ENCODE data around the gene KCNN4.

Gene KCNN4

DNA sequence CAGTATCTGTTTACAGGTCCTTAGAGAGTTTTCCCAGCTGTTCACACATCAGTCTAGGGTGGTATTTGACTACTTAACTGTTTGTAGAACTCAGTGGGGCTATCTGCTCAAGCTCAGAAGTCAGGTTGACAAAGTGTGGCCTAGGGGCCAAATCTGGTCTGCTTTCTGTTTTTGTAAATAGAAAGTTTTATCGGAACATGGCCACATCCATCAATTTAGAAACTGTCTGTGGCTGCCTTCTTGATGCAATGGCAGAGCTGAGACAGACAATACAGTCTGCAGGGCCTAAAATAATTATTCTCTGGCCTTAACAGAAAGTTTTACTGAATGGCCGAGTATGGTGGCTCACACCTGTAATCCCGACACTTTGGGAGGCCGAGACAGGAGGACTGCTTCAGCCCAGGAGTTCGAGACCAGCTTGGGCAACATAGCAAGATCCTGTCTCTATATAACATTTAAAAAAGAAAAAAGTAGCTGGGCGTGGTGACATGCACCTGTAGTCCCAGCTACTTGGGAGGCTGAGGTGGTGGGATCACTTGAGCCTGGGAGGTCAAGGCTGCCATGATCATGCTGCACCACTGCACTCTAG is 28.4 kb downstream of the KCNN4 start:
- no peaks in the 10 kb centered on the region for H3K36me3 ChIP-seq (ENCODE audit: control insufficient read depth, insufficient read depth, low read length)
- H3K79me2 ChIP-seq: no peaks in the 10 kb centered on the region
- no peak overlapping the region for H3K9ac ChIP-seq
- H3K9me3 ChIP-seq (ENCODE audit: control insufficient read depth, low read length): no peaks in the 10 kb centered on the region
- H3K4me3 ChIP-seq (ENCODE audit: low read depth, low read length): no peak overlapping the region
- no peak overlapping the region for H3K4me2 ChIP-seq (ENCODE audit: low read length)
- no peaks in the 10 kb centered on the region for H3K27me3 ChIP-seq (ENCODE audit: control insufficient read depth, insufficient read depth, low read length)
- no peak overlapping the region for H2AFZ ChIP-seq
- no peak overlapping the region for H3K27ac ChIP-seq
- H3K4me1 ChIP-seq: no peaks in the 10 kb centered on the region
- TF ChIP-seq, protein P1, sequence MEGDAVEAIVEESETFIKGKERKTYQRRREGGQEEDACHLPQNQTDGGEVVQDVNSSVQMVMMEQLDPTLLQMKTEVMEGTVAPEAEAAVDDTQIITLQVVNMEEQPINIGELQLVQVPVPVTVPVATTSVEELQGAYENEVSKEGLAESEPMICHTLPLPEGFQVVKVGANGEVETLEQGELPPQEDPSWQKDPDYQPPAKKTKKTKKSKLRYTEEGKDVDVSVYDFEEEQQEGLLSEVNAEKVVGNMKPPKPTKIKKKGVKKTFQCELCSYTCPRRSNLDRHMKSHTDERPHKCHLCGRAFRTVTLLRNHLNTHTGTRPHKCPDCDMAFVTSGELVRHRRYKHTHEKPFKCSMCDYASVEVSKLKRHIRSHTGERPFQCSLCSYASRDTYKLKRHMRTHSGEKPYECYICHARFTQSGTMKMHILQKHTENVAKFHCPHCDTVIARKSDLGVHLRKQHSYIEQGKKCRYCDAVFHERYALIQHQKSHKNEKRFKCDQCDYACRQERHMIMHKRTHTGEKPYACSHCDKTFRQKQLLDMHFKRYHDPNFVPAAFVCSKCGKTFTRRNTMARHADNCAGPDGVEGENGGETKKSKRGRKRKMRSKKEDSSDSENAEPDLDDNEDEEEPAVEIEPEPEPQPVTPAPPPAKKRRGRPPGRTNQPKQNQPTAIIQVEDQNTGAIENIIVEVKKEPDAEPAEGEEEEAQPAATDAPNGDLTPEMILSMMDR (IDR thresholded peaks at IDR 0.05): no peak

DNA sequence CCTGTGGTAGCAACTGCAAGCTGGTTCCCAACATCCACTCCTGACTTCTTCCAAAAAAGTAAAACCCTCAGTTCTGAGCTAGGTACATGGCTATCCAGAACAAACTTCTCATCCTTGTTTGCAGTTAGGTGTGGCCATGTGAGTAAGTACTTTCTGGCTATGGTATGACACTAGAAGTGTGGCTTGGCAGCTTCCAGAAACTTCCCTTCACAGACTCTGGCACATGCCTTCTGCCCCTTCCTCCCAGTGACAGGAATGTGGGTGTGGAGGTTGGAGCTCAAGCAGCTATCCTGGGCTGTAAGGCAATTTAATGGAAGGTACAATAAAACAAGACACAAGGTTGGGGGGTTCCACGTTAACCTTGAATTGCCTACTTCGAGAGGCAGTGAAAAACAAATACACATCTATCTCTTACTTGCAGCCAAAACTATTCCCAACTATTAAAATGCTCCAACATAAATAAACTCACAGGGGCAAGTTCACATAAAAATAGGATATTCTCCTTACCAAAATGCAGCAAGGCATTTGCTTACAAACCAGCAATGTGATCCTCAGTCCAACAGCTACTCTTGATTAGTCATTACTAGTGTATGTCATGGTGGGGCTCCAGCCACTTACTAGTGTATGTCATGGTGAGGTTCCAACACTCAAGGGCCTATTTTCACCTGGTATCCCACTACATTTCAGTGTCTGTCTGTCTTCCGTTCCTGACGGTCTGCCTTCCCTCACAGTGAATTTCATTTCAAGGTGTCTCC is 29.1 kb downstream of the KCNN4 start:
- H3K4me3 ChIP-seq (ENCODE audit: low read depth, low read length): no peak overlapping the region
- no peaks in the 10 kb centered on the region for H3K36me3 ChIP-seq (ENCODE audit: control insufficient read depth, insufficient read depth, low read length)
- H3K9me3 ChIP-seq (ENCODE audit: control insufficient read depth, low read length): no peaks in the 10 kb centered on the region
- H3K9ac ChIP-seq: no peak overlapping the region
- H2AFZ ChIP-seq: no peak overlapping the region
- no peaks in the 10 kb centered on the region for H3K79me2 ChIP-seq
- no peak overlapping the region for H3K27ac ChIP-seq
- H3K27me3 ChIP-seq (ENCODE audit: control insufficient read depth, insufficient read depth, low read length): no peaks in the 10 kb centered on the region
- no peaks in the 10 kb centered on the region for H3K4me1 ChIP-seq
- no peak overlapping the region for H3K4me2 ChIP-seq (ENCODE audit: low read length)
- TF ChIP-seq, protein P1 (IDR thresholded peaks at IDR 0.05): no peak

DNA sequence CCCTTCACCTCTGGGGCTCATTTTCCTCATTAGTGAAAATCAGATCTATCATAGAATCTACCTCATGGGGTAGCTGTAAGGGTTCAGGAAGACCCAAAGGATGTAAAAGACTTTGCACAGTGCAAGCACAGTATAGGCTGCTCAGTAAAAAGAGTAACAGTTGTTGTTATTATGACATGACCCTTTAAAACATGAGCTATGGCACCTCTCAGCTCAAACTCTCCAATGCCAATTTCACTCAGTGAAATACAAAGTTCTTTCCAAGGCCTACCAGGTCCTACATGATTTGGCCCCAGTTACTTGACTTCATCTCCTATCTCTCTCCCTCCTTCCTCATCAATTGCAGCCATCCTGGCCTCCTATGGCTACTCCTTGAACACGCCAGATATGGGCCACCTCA is 30.9 kb downstream of the KCNN4 start:
- Histone ChIP-seq H3K4me3 (ENCODE audit: low read depth, low read length) (no peak overlapping the region), H3K9ac (no peak overlapping the region), H3K4me1 (no peaks in the 10 kb centered on the region), H3K27me3 (ENCODE audit: control insufficient read depth, insufficient read depth, low read length) (no peaks in the 10 kb centered on the region), H3K9me3 (ENCODE audit: control insufficient read depth, low read length) (no peaks in the 10 kb centered on the region), H3K27ac (no peak overlapping the region), H3K4me2 (ENCODE audit: low read length) (no peak overlapping the region), H3K36me3 (ENCODE audit: control insufficient read depth, insufficient read depth, low read length) (no peaks in the 10 kb centered on the region), H2AFZ (no peak overlapping the region), H3K79me2 (no peaks in the 10 kb centered on the region)
- TF ChIP-seq, protein P1 (IDR thresholded peaks at IDR 0.05): no peak

DNA sequence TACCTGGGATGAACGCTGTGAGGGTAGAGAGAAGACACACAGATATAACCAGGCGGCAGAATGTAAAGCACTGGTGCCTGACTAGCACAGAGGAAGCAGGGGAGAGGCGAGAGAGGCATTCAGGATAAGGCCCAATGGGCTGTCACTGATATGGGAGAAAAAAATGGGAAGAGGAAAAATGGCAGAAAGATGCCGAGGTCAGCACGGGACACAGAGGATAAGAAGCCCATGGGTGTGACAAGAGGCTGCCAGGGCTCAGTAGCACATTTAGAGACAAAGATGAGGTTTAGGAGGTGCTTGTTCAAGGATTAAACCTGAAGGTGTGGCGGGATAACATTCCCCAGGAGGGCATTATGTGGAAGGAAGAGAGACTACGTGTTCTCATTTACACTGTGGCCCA is 31.6 kb downstream of the KCNN4 start:
- Histone ChIP-seq H3K27me3 (ENCODE audit: control insufficient read depth, insufficient read depth, low read length) (no peaks in the 10 kb centered on the region), H2AFZ (no peak overlapping the region), H3K27ac (no peak overlapping the region), H3K36me3 (ENCODE audit: control insufficient read depth, insufficient read depth, low read length) (no peaks in the 10 kb centered on the region), H3K4me3 (ENCODE audit: low read depth, low read length) (no peak overlapping the region), H3K79me2 (no peaks in the 10 kb centered on the region), H3K9ac (no peak overlapping the region), H3K4me2 (ENCODE audit: low read length) (no peak overlapping the region), H3K4me1 (no peaks in the 10 kb centered on the region), H3K9me3 (ENCODE audit: control insufficient read depth, low read length) (no peaks in the 10 kb centered on the region)
- TF ChIP-seq, protein P1 (IDR thresholded peaks at IDR 0.05): no peak

DNA sequence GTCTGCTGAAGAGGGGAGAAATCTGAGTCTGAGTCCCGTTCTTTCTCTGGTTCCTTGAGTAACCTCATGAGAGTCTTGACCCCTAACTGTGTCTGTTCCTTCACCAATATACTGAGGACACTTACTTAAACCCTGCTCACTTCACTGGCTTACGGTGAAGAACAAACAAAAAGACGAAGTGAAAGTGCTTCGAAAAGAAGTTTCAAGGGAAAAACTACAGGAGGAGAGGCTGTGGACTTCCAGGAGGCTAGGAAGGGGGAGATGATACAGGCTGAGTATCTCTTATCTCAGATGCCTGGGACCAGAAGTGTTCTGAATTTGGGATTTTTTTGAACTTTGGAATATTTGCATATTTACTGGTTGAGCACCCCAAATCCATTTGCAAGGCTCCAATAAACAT is 32.1 kb downstream of the KCNN4 start:
- Histone ChIP-seq H3K9ac (no peak overlapping the region), H3K4me2 (ENCODE audit: low read length) (no peak overlapping the region), H3K27ac (no peak overlapping the region), H3K4me3 (ENCODE audit: low read depth, low read length) (no peak overlapping the region), H3K79me2 (no peaks in the 10 kb centered on the region), H3K27me3 (ENCODE audit: control insufficient read depth, insufficient read depth, low read length) (no peaks in the 10 kb centered on the region), H2AFZ (no peak overlapping the region), H3K36me3 (ENCODE audit: control insufficient read depth, insufficient read depth, low read length) (no peaks in the 10 kb centered on the region), H3K4me1 (no peaks in the 10 kb centered on the region), H3K9me3 (ENCODE audit: control insufficient read depth, low read length) (no peaks in the 10 kb centered on the region)
- TF ChIP-seq, protein P1 (IDR thresholded peaks at IDR 0.05): no peak

All from parathyroid adenoma (tissue), 2 donors.